Psoas muscle (tissue), 8 donors: ENCODE data around the gene PTPRK. TPM values are rescaled to one million over a fixed set of nuclear protein-coding genes. Genes with fewer than 3 reads are reported as not detected.

Source experiments
- ATAC-seq, 4 donors: fragments of 200-7000 bp; cut with Tn5 transposase; one replicate each; pipeline ENCODE4 v1.9.1; 2020; ENCODE audit warnings: moderate library complexity in 3 of 4, mild to moderate bottlenecking in 2 of 4
- DNase-seq, 2 donors: peaks; one replicate each; pipeline ENCODE4 v3.0.0-alpha.2; 2020
- H3K27ac ChIP-seq: fragments of 200-600 bp; one replicate; pipeline ENCODE4 v1.8.0; 2022
- H3K27me3 ChIP-seq, 3 donors: fragments of 200-600 bp in 1 of 3; one replicate each; pipeline versions ENCODE4 v1.6.1 to v1.8.0; 2013 to 2022; ENCODE audit warnings: low read length in 2 of 3, mild to moderate bottlenecking in 2 of 3, moderate library complexity in 1 of 3; ENCODE audit not compliant: insufficient read depth in 3 of 3
- H3K36me3 ChIP-seq, 2 donors: fragments of 200-600 bp in 1 of 2; one replicate each; pipeline versions ENCODE4 v1.6.1 to v1.8.0; 2013 to 2022; ENCODE audit warnings: low read depth in 1 of 2, mild to moderate bottlenecking in 1 of 2, moderate library complexity in 1 of 2; ENCODE audit not compliant: insufficient read depth in 1 of 2
- H3K4me1 ChIP-seq: fragments of 200-600 bp; one replicate; pipeline ENCODE4 v1.8.0; 2022
- H3K4me3 ChIP-seq: fragments of 200-600 bp; one replicate; pipeline ENCODE4 v1.8.0; 2022; ENCODE audit warnings: mild to moderate bottlenecking
- H3K9me3 ChIP-seq: fragments of 200-600 bp; one replicate; pipeline ENCODE4 v1.8.0; 2022
- CTCF ChIP-seq: fragments of 200-600 bp; IDR thresholded peaks from one replicate; pipeline ENCODE4 v1.8.0; 2022; ENCODE audit warnings: antibody characterized with exemption
- WGBS, 3 donors: extraction: QIAGEN DNeasy Blood & Tissue Kit; methylation state at CpG; one replicate each; pipeline versions ENCODE4 v1.1.6 to v1.1.7; 2013; 5-methylcytosine and 5-hydroxymethylcytosine counted together
- intact Hi-C, 2 donors: fragments of 100-400 bp; cut with DNase I; formaldehyde crosslinking; loops; one replicate each; pipeline versions ENCODE4 v1.11.0 to v1.14.2; 2022
- polyA plus RNA-seq, 3 donors: library from polyadenylated mRNA; stranded (reverse); fragments of 200-250 nt; gene quantifications; one replicate each; pipeline ENCODE4 v1.2.3, GENCODE V29; 2013
- total RNA-seq, 4 donors: library from RNA; stranded (reverse); fragmentation: NEBNext Ultra II Directional in 2 of 4; extraction: Animal tissue kit (Norgen Biotek cat#: 25700) in 2 of 4; gene quantifications; one replicate each; pipeline versions ENCODE4 v1.2.1 to v1.2.4, GENCODE V29; 2021 to 2023
- donor health status: healthy with polysubstance abuse.
- donor health status: DM: no; HTN: no; CAD: no; lungs with moderate emphysema.
- donor health status: Bipolar disorder and iron deficiency.
- donor health status: healthy.
- donor health status: DM: yes; HTN: yes; CAD: no.
- donor health status: DM: no; HTN: no; CAD: no.
- donor health status: DM: no; HTN: no; CAD: no.
- donor health status: DM: yes; HTN: yes; CAD: no.

The PTPRK gene
- total and polyA plus RNA-seq, 7 donors: 3.2 to 10.6 (median 9.1) TPM

DNA sequence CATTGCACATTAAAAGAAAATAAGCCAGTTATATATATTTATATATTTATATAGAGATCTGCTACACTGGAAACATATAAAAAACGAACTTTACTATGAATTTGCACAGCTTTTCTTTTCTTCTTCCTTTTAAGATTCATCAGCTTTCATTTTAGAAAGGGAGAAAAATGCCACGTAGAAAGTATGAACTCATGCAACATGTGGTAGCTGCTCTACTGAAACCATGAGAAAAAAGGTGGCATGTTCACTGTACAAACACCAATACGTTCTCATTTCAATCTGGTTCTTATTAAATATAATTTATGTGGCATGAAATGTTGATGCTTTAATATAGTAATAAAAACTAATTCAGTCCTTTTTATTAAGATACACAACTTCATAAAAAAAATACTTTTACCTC lies 550.7 kb downstream of the PTPRK start:
- DNase-seq (no peak), ATAC-seq (no peak)
- Histone ChIP-seq H3K27me3 (no peaks in the 10 kb centered on the region), H3K4me3 (no peak overlapping the region), H3K4me1 (no peaks in the 10 kb centered on the region), H3K36me3 (peaks cover 0 to 36% of the 10 kb centered on the region in 2 donors), H3K27ac (no peak overlapping the region), H3K9me3 (no peaks in the 10 kb centered on the region)
- intact Hi-C loops: no loop called here
- TF ChIP-seq CTCF: no peak
- 73 to 81% (median 80%) methylated on average over 3 of the region's 3 CpGs for WGBS, 3 donors

DNA sequence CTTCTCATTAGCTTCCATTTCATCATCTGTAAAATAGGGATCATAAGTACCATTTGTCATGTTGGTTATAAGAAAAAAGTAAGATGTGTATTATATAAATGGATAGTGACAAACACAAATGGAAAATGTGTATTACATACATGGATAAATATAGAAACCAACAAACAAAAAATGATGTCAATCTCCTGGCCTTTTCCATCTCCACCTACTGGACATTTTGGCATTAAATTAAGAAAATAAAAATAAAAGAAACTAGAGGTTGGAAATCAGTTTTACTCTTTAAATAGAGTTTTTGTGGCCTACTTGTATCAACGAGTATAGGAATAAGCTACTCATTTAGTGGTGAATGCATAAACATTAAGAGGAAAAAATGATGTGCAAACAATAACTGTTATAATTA lies 552.0 kb downstream of the PTPRK start:
- H3K27me3 ChIP-seq: no peaks in the 10 kb centered on the region
- H3K9me3 ChIP-seq: no peaks in the 10 kb centered on the region
- H3K27ac ChIP-seq: no peak overlapping the region
- H3K4me1 ChIP-seq: no peaks in the 10 kb centered on the region
- DNase-seq (no peak), ATAC-seq (no peak)
- no peak for TF ChIP-seq CTCF
- peaks cover 0 to 31% of the 10 kb centered on the region in 2 donors for H3K36me3 ChIP-seq
- H3K4me3 ChIP-seq: no peak overlapping the region
- intact Hi-C loops: no loop called here
- 76 to 91% (median 83%) methylated on average over 1 of the region's 1 CpG for whole genome bisulfite sequencing, 3 donors

DNA sequence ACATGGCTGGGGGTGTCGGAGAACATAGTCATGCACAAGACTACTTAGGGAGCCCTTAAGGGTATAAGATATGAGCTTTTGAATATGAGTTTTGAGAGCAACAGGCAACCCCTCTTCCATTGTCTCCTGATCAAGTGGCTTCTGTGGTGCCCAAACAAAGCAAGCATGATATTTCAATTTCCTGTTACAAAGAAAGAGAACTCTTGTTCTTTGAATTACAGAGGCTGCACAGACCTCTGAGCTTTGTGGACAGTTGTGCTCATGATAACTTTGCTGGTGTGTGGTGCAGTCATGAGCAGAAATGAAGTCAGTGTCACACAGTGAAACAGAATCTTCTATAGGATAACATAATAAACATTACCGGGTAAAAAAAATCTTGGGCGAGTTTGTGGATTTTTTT lies 552.7 kb downstream of the PTPRK start:
- no peak overlapping the region for H3K27ac ChIP-seq
- intact Hi-C loops: no loop called here
- H3K9me3 ChIP-seq: no peaks in the 10 kb centered on the region
- no peak for DNase-seq
- no peak for ATAC-seq
- no peaks in the 10 kb centered on the region for H3K27me3 ChIP-seq
- WGBS, 3 donors: 79 to 97% (median 83%) methylated on average over 3 of the region's 3 CpGs
- H3K4me1 ChIP-seq: no peaks in the 10 kb centered on the region
- H3K4me3 ChIP-seq: no peak overlapping the region
- H3K36me3 ChIP-seq: peaks cover 0 to 24% of the 10 kb centered on the region in 2 donors
- TF ChIP-seq CTCF: no peak

DNA sequence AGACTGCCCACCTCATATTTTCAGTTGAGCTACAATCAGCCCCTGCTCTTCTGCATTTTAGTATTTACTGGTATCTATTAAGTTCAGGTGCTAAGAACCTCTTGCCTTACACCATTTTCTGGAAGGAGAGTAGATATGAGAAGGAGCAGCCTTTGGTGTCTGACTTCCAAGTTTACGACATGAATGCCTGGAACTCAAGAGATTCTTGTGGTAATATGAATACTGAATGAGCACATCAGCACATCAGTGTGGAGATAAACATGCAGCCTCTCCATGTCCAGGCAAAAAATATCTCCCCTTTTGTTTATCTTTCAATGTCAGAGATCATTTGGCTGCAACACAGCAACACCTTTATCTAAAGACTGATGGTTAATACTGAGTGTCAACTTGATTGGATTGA lies 553.8 kb downstream of the PTPRK start:
- intact Hi-C loops: no loop called here
- H3K4me3 ChIP-seq: no peak overlapping the region
- WGBS, 3 donors: 78 to 96% (median 87%) methylated on average over 1 of the region's 1 CpG

More for the DNA sequence above, 553.8 kb downstream of the PTPRK start:
- no peaks in the 10 kb centered on the region for H3K27me3 ChIP-seq
- no peak overlapping the region for H3K27ac ChIP-seq
- H3K9me3 ChIP-seq: no peaks in the 10 kb centered on the region
- no peaks in the 10 kb centered on the region for H3K4me1 ChIP-seq
- TF ChIP-seq CTCF: no peak
- peaks cover 0 to 13% of the 10 kb centered on the region in 2 donors for H3K36me3 ChIP-seq
- DNase-seq (no peak), ATAC-seq (no peak)
